HG03460 (cell line): ENCODE data around the gene CEP128.

Source experiments
- ATAC-seq: cut with Tn5 transposase; IDR thresholded peaks from one replicate; pipeline ENCODE4 v1.9.1; 2021; ENCODE audit not compliant: unreplicated experiment

The CEP128 gene

GRCh38 chr14:80624581-80624980 is 317.0 kb downstream of the CEP128 start:
- no peak for ATAC-seq

- ATAC-seq = no peak
Observed at GRCh38 chr14:80621701-80622100, 319.8 kb downstream of the CEP128 start.

- no peak for ATAC-seq
Observed at GRCh38 chr14:80620434-80620833, 321.1 kb downstream of the CEP128 start.

- ATAC-seq = no peak
Observed at GRCh38 chr14:80618751-80619329, 322.7 kb downstream of the CEP128 start.

GRCh38 chr14:80615831-80616230 is 325.7 kb downstream of the CEP128 start:
- ATAC-seq = peak; percentile 91

GRCh38 chr14:80609055-80609454 is 332.5 kb downstream of the CEP128 start:
- ATAC-seq = no peak

- ATAC-seq = no peak
Observed at GRCh38 chr14:80608563-80608962, 333.0 kb downstream of the CEP128 start.

- no peak for ATAC-seq
Observed at GRCh38 chr14:80607430-80608190, 333.9 kb downstream of the CEP128 start.

- ATAC-seq = no peak
Observed at GRCh38 chr14:80606347-80606772, 335.2 kb downstream of the CEP128 start.

- ATAC-seq = no peak
Observed at GRCh38 chr14:80605536-80605935, 336.0 kb downstream of the CEP128 start.

GRCh38 chr14:80602946-80603345 is 338.6 kb downstream of the CEP128 start:
- no peak for ATAC-seq

- ATAC-seq = peak; percentile 92
Observed at GRCh38 chr14:80587096-80587724, 354.3 kb downstream of the CEP128 start.

- ATAC-seq = no peak
Observed at GRCh38 chr14:80586131-80586530, 355.4 kb downstream of the CEP128 start.

- no peak for ATAC-seq
Observed at GRCh38 chr14:80585506-80585835, 356.1 kb downstream of the CEP128 start.

- no peak for ATAC-seq
Observed at GRCh38 chr14:80584744-80585505, 356.6 kb downstream of the CEP128 start.

- ATAC-seq = no peak
Observed at GRCh38 chr14:80577599-80577998, 363.9 kb downstream of the CEP128 start.

GRCh38 chr14:80576401-80576800 is 365.1 kb downstream of the CEP128 start:
- ATAC-seq = no peak

GRCh38 chr14:80575763-80576162 is 365.8 kb downstream of the CEP128 start:
- ATAC-seq = no peak

- no peak for ATAC-seq
Observed at GRCh38 chr14:80572666-80573065, 368.9 kb downstream of the CEP128 start.

GRCh38 chr14:80570930-80571298 is 370.6 kb downstream of the CEP128 start:
- no peak for ATAC-seq

- ATAC-seq = no peak
Observed at GRCh38 chr14:80567905-80568536, 373.5 kb downstream of the CEP128 start.
